Measurements from ENCODE around the gene SMG5.
"Not testable (repeated sequence)": the region's sequence is repeated elsewhere in the genome, so short reads cannot be mapped to it uniquely, and the experiment has no call there.

SMG5 gene

GRCh38 chr1:156242738-156243137 is 39.9 kb downstream of the SMG5 start:
- DNase-seq (ENCODE audit: low read depth), result no peak

- no peak for DNase-seq (ENCODE audit: low read depth)
These were observed 40.7 kb downstream of the SMG5 start, which contains the start of gene BGLAP for GRCh38 chr1:156241926-156242325. Gene BGLAP, plus strand, starts transcription at chr1:156242184. Its CDS starts 48 bp downstream, at chr1:156242232.

GRCh38 chr1:156241311-156241811 is 41.3 kb downstream of the SMG5 start:
- DNase-seq (ENCODE audit: low read depth), result no peak

GRCh38 chr1:156238248-156238647 is 44.4 kb downstream of the SMG5 start:
- DNase-seq (ENCODE audit: low read depth), result no peak

GRCh38 chr1:156236164-156236563 is 46.5 kb downstream of the SMG5 start:
- DNase-seq (ENCODE audit: low read depth), result no peak

GRCh38 chr1:156233426-156234127 is 49.0 kb downstream of the SMG5 start:
- DNase-seq (ENCODE audit: low read depth), result no peak

GRCh38 chr1:156232201-156232894 is 50.3 kb downstream of the SMG5 start:
- no peak for DNase-seq (ENCODE audit: low read depth)

GRCh38 chr1:156230473-156230837 is 52.2 kb downstream of the SMG5 start:
- no peak for DNase-seq (ENCODE audit: low read depth)

GRCh38 chr1:156229809-156230472 is 52.7 kb downstream of the SMG5 start:
- no peak for DNase-seq (ENCODE audit: low read depth)

GRCh38 chr1:156228501-156228900 is 54.1 kb downstream of the SMG5 start:
- DNase-seq (ENCODE audit: low read depth), result no peak

- no peak for DNase-seq (ENCODE audit: low read depth)
These were observed 55.8 kb downstream of the SMG5 start for GRCh38 chr1:156226782-156227181.

- no peak for DNase-seq (ENCODE audit: low read depth)
These were observed 56.5 kb downstream of the SMG5 start for GRCh38 chr1:156226116-156226538.

- no peak for DNase-seq (ENCODE audit: low read depth)
These were observed 57.0 kb downstream of the SMG5 start for GRCh38 chr1:156225677-156226014.

- DNase-seq (ENCODE audit: low read depth), result no peak
These were observed 60.5 kb downstream of the SMG5 start for GRCh38 chr1:156221986-156222692.

- DNase-seq (ENCODE audit: low read depth), result no peak
These were observed 62.4 kb downstream of the SMG5 start for GRCh38 chr1:156220226-156220625.

- no peak for DNase-seq (ENCODE audit: low read depth)
These were observed 64.8 kb downstream of the SMG5 start for GRCh38 chr1:156217871-156218270.

- not testable (repeated sequence) for DNase-seq (ENCODE audit: low read depth)
These were observed 66.1 kb downstream of the SMG5 start for GRCh38 chr1:156216361-156217086.

GRCh38 chr1:156214024-156214748 is 68.4 kb downstream of the SMG5 start:
- no peak for DNase-seq (ENCODE audit: low read depth)

- DNase-seq (ENCODE audit: low read depth), result no peak
These were observed 69.0 kb downstream of the SMG5 start for GRCh38 chr1:156213644-156213966.

- peak; percentile 95 for DNase-seq (ENCODE audit: low read depth)
These were observed 69.6 kb downstream of the SMG5 start, which contains the start of gene PMF1 for GRCh38 chr1:156212833-156213643. Gene PMF1, plus strand, starts transcription at chr1:156213007. Its CDS starts 9 bp downstream, at chr1:156213016.
